Glutamatergic neuron (in vitro differentiated cells): ENCODE data around the gene ATP2B2. TPM values are rescaled to one million over a fixed set of nuclear protein-coding genes. Genes with fewer than 3 reads are reported as not detected.

Experiments used
- DNase-seq: peaks from one replicate; pipeline ENCODE4 v3.0.0; 2022
- H3K27ac Mint-ChIP-seq: one replicate; pipeline ENCODE4 v1.8.0; 2020; ENCODE audit warnings: mild to moderate bottlenecking, mixed read lengths, inconsistent platforms; ENCODE audit not compliant: unreplicated experiment
- H3K27me3 Mint-ChIP-seq: one replicate; pipeline ENCODE4 v1.8.0; 2020; ENCODE audit warnings: mild to moderate bottlenecking, moderate library complexity, mixed read lengths, inconsistent platforms; ENCODE audit not compliant: unreplicated experiment
- H3K36me3 Mint-ChIP-seq: one replicate; pipeline ENCODE4 v1.8.0; 2020; ENCODE audit warnings: mild to moderate bottlenecking, mixed read lengths, inconsistent platforms; ENCODE audit not compliant: unreplicated experiment
- H3K4me1 Mint-ChIP-seq: one replicate; pipeline ENCODE4 v1.8.0; 2020; ENCODE audit warnings: mild to moderate bottlenecking, low read depth, mixed read lengths, inconsistent platforms; ENCODE audit not compliant: unreplicated experiment
- H3K4me3 Mint-ChIP-seq: one replicate; pipeline ENCODE4 v1.8.0; 2020; ENCODE audit warnings: mild to moderate bottlenecking, mixed read lengths, inconsistent platforms; ENCODE audit not compliant: unreplicated experiment
- H3K9me3 Mint-ChIP-seq: one replicate; pipeline ENCODE4 v1.8.0; 2020; ENCODE audit warnings: mild to moderate bottlenecking, moderate library complexity, mixed read lengths, inconsistent platforms; ENCODE audit not compliant: unreplicated experiment
- total RNA-seq: library from RNA; stranded (reverse); fragmentation: NEBNext Ultra II Directional; extraction: Animal tissue kit (Norgen Biotek cat#: 25700); gene quantifications from one replicate; pipeline ENCODE4 v1.2.1, GENCODE V29; 2021; ENCODE audit not compliant: unreplicated experiment
- TF ChIP-seq, protein P1 (sequence below): fragments of 200-600 bp; sonication (generic); IDR thresholded peaks from one replicate; pipeline ENCODE4 v1.5.0; 2021; ENCODE audit not compliant: partially characterized antibody, unreplicated experiment

Gene ATP2B2
- total RNA-seq, 1 donor from 2014 or later, result 31.2 TPM

DNA sequence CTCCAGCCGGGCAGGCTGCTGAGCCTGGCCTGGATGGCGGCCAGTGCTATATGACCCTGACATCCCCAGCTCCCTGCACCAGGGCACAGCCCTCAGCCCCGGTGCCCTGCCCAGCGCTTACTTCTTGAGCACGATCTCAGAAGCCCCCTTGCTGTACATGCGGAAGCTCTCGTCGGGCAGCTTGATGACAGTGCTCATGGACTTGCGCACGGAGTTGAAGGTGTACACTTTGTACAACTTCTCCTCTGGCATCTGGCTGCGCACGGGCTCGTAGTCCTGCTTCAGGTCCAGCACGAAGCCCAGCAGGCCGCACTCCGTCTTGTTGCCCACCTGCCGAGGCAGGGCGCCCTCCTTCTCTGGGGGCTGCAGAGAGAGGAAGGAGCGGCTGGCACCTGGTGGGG, 145.6 kb downstream of the ATP2B2 start:
- no peak overlapping the region for H3K4me3 Mint-ChIP-seq
- TF ChIP-seq, protein P1, sequence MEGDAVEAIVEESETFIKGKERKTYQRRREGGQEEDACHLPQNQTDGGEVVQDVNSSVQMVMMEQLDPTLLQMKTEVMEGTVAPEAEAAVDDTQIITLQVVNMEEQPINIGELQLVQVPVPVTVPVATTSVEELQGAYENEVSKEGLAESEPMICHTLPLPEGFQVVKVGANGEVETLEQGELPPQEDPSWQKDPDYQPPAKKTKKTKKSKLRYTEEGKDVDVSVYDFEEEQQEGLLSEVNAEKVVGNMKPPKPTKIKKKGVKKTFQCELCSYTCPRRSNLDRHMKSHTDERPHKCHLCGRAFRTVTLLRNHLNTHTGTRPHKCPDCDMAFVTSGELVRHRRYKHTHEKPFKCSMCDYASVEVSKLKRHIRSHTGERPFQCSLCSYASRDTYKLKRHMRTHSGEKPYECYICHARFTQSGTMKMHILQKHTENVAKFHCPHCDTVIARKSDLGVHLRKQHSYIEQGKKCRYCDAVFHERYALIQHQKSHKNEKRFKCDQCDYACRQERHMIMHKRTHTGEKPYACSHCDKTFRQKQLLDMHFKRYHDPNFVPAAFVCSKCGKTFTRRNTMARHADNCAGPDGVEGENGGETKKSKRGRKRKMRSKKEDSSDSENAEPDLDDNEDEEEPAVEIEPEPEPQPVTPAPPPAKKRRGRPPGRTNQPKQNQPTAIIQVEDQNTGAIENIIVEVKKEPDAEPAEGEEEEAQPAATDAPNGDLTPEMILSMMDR, result no peak
- peaks cover 39% of the 10 kb centered on the region for H3K4me1 Mint-ChIP-seq
- no peak overlapping the region for H3K27ac Mint-ChIP-seq
- H3K27me3 Mint-ChIP-seq, result no peaks in the 10 kb centered on the region
- H3K36me3 Mint-ChIP-seq, result peaks cover 26% of the 10 kb centered on the region
- H3K9me3 Mint-ChIP-seq, result peaks cover 10% of the 10 kb centered on the region
- no peak for DNase-seq

DNA sequence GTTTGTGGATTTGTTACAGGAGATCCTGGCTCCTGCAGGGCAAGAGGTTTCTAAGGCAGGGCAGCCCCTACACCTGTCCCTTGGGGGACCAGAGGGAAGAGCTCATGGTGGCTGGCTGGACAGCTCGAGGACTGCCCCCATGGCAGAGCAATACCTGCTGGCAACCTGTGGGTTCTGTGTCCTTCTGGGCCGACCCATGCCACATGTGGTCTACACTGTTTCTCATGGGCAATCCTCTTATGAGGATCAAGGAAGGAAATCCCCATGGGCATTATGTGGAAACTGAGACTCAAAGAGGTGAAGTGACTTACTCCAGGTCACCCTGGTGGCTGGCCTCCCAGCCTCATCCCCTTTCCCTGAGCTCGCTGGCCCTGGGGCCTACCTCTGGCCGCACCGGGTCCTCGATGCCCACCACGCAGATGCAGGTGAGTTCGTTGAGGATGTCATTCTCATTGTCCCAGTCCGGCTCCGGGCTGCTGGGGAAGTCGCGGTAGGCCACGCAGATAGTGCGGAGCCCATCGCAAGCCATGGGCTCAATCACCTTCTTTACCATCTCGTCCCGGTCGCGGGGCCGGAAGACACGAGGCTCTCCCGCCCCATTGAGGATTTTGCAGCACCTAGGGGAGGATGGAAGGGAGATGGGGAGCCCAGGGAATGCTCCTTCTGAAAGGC, 146.9 kb downstream of the ATP2B2 start:
- no peak for DNase-seq
- Mint-ChIP-seq H3K4me1 (peaks cover 49% of the 10 kb centered on the region), H3K27ac (no peak overlapping the region), H3K36me3 (peaks cover 19% of the 10 kb centered on the region), H3K27me3 (peaks cover 1% of the 10 kb centered on the region), H3K9me3 (peaks cover 10% of the 10 kb centered on the region), H3K4me3 (no peak overlapping the region)
- TF ChIP-seq, protein P1, result no peak

DNA sequence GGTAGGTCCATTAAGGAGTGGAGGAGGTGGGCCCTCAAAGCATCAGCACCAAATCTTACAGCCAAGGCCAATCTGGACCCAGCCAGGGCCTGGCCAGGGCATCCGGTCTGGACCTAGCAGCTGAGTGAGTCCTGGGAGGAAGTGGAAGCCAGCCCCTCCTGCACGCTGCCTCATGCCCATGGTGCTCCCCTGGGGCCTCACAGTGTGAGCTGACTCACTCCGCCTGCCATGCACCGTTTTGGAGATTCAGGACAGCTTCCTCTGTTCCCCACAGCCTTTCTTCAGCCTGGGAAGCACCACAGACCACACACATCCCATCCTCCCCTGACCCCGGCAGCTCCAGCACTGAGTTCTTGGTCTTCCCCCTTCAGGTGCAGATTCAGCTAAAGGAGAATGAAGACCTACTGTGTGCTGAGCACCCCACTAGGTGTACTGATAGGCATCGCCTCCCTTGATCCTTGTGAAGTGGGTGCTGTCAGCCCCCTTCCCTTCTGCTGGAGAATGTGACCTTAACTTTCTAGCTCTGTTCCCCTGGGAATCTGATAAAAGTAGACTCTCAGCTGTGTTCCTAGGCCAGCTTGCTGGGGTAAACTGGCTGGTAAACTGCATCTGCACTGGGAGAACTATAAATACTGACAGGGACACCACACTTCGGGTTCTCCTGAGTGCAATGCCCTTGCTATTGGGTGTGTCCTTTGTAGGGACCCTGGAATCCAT, 147.6 kb downstream of the ATP2B2 start:
- peak; percentile 60 for DNase-seq
- Mint-ChIP-seq H3K27ac (no peak overlapping the region), H3K27me3 (peaks cover 3% of the 10 kb centered on the region), H3K4me1 (peaks cover 55% of the 10 kb centered on the region), H3K9me3 (peaks cover 12% of the 10 kb centered on the region), H3K36me3 (peaks cover 15% of the 10 kb centered on the region), H3K4me3 (no peak overlapping the region)
- TF ChIP-seq, protein P1, result no peak

DNA sequence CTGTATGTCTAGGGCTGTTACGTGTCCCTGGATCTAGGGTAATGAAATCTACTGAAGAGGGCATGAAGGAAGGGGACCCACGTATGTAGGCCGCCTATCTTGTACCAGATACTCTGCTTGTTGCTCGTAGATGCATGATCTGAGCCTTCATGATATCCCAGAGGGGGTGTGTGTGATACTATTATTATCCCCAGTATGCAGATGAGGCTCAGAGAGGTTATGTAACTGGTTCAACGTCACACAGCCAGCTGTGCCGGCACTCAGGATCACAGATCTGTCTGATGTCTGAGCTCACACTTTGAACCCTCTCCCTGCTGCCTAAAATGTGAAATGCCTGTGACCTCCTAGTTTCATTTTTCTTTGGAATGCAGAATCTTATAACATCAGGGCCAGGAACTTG, 148.3 kb downstream of the ATP2B2 start:
- TF ChIP-seq, protein P1, result no peak
- Mint-ChIP-seq H3K27ac (peak overlapping the region; percentile 23), H3K4me1 (peaks cover 59% of the 10 kb centered on the region)

DNA sequence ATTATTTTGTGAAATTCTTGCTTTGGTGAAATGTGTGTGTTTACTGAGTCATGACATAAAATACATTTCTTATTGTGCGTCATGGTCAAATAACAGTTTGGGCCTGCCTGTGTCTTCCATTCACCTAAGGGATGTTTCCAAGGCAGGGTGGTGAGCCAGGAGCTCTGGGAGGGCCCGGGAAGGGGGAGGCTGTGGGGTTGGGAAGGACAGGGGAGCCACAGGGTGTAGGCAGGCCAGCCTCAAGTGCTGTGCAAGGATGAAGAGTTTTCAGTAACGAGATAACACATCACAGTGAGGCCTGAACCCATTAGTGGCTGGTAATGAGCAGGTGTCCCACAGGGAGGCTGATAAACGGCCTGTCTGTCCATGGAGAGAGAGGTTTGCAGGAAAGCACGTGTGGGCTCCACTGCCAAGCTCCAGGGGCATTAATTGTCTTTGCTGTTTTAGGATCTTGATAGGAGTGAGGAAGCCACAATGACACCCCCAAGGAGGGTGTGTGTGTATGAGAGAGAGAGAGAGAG, 148.9 kb downstream of the ATP2B2 start:
- no peak for DNase-seq
- H3K9me3 Mint-ChIP-seq, result peaks cover 12% of the 10 kb centered on the region
- peak overlapping the region; percentile 23 for H3K27ac Mint-ChIP-seq
- H3K27me3 Mint-ChIP-seq, result peaks cover 3% of the 10 kb centered on the region
- TF ChIP-seq, protein P1, result no peak
- H3K4me1 Mint-ChIP-seq, result peaks cover 59% of the 10 kb centered on the region
- H3K36me3 Mint-ChIP-seq, result peaks cover 11% of the 10 kb centered on the region
- H3K4me3 Mint-ChIP-seq, result peak overlapping the region; percentile 7

More for the DNA sequence above, 148.3 kb downstream of the ATP2B2 start:
- DNase-seq, result no peak
- Mint-ChIP-seq H3K4me3 (no peak overlapping the region), H3K27me3 (peaks cover 3% of the 10 kb centered on the region), H3K36me3 (peaks cover 15% of the 10 kb centered on the region), H3K9me3 (peaks cover 12% of the 10 kb centered on the region)
